K562 (cell line): ENCODE data around the gene RHBDD1. TPM values are rescaled to one million over a fixed set of nuclear protein-coding genes. Genes with fewer than 3 reads are reported as not detected.

Source experiments
- ATAC-seq: fragments of 200-7000 bp; cut with Tn5 transposase; 3 replicates; pipeline ENCODE4 v1.9.1; 2020; ENCODE audit warnings: moderate library complexity
- BruUV-seq: library from RNA; stranded (reverse); fragments of 400-500 nt; replicated peaks from 2 replicates; lab custom pipeline; 2021; lab: Mats Ljungman, UMichigan
- CTCF ChIA-PET: fragments of 300-600 bp; formaldehyde crosslinking; extraction: SDS; loops from one replicate; lab custom pipeline; 2021; ENCODE audit warnings: low intra/inter-chr PET ratio; lab: Yijun Ruan, JAX
- POLR2A ChIA-PET: fragments of 300-600, 350-650 bp; sonication (Branson Sonifier 250); formaldehyde crosslinking; extraction: SDS; loops from one replicate; lab custom pipeline; 2021; ENCODE audit warnings: antibody characterized with exemption, inconsistent platforms; lab: Yijun Ruan, JAX
- DNase-seq, 4 experiments: peaks; one replicate each; pipeline versions ENCODE4 v3.0.0 to v3.0.0-alpha.2; 2011 to 2018; ENCODE audit warnings: low spot score in 3 of 4, mixed read lengths in 3 of 4; ENCODE audit errors: extremely low read depth in 1 of 4
- FAIRE-seq: peaks from 2 replicates; lab custom pipeline; 2011; peaks lifted over from hg19 to GRCh38; lab: Jason Lieb, UNC
- H2AFZ ChIP-seq: 2 replicates; pipeline ENCODE4 v1.6.0; 2011; ENCODE audit warnings: low read depth, low read length, control low read depth, inconsistent platforms
- H3K27ac ChIP-seq: fragments of 200-600 bp; 3 replicates; pipeline ENCODE4 v1.8.0; 2011; ENCODE audit warnings: low read depth, mild to moderate bottlenecking, control low read depth, inconsistent platforms, low read length, moderate library complexity, mixed read lengths; ENCODE audit errors: extremely low read depth
- H3K27me3 ChIP-seq, 2 experiments: fragments of 300-600 bp in 1 of 2; 2 replicates in 1 of 2; 3 replicates in 1 of 2; pipeline versions ENCODE4 v1.6.0 to v1.8.0; 2011; ENCODE audit warnings: inconsistent platforms in 2 of 2, low read length in 2 of 2, mild to moderate bottlenecking in 1 of 2, mixed read lengths in 1 of 2, moderate library complexity in 1 of 2; ENCODE audit not compliant: control insufficient read depth in 2 of 2, insufficient read depth in 2 of 2
- H3K36me3 ChIP-seq: fragments of 300-600 bp; 3 replicates; pipeline ENCODE4 v1.8.0; 2011; ENCODE audit warnings: mild to moderate bottlenecking, low read length, inconsistent platforms; ENCODE audit not compliant: control insufficient read depth, insufficient read depth
- H3K4me1 ChIP-seq, 2 experiments: fragments of 200-600 bp in 1 of 2; replicated peaks in 1 of 2; 2 replicates in 1 of 2; 3 replicates in 1 of 2; pipeline versions ENCODE4 v1.5.1 to v1.8.0; 2011; ENCODE audit warnings: inconsistent platforms in 2 of 2, low read length in 2 of 2, mild to moderate bottlenecking in 1 of 2, mixed read lengths in 1 of 2, moderate library complexity in 1 of 2; ENCODE audit not compliant: control insufficient read depth in 2 of 2, insufficient read depth in 2 of 2
- H3K4me2 ChIP-seq: 2 replicates; pipeline ENCODE4 v1.6.1; 2011; ENCODE audit warnings: low read length, control low read depth, inconsistent platforms, mixed read lengths; ENCODE audit not compliant: insufficient read depth
- H3K4me3 ChIP-seq: fragments of 200-600 bp; sonication (generic), shearing (Covaris generic); 2 replicates; pipeline ENCODE4 v1.5.1; 2016; ENCODE audit warnings: control low read depth, inconsistent platforms
- H3K79me2 ChIP-seq: fragments of 200-600 bp; 3 replicates; pipeline ENCODE4 v1.8.0; 2011; ENCODE audit warnings: low read length, inconsistent platforms; ENCODE audit not compliant: control insufficient read depth, insufficient read depth
- H3K9ac ChIP-seq, 2 experiments: 2 replicates each; pipeline versions ENCODE4 v1.6.0 to v1.6.1; 2011; ENCODE audit warnings: low read depth in 2 of 2, low read length in 2 of 2, control low read depth in 1 of 2, inconsistent platforms in 1 of 2, mild to moderate bottlenecking in 1 of 2, mixed read lengths in 1 of 2; ENCODE audit not compliant: insufficient read depth in 1 of 2
- H3K9me1 ChIP-seq: one replicate; pipeline ENCODE4 v1.6.0; 2011; ENCODE audit warnings: inconsistent platforms, mild to moderate bottlenecking, low read length, moderate library complexity; ENCODE audit not compliant: control insufficient read depth, insufficient read depth
- H3K9me3 ChIP-seq: replicated peaks from 2 replicates; pipeline ENCODE4 v1.5.1; 2011; ENCODE audit warnings: low read depth, low read length, inconsistent platforms; ENCODE audit not compliant: control insufficient read depth, insufficient read depth
- H4K20me1 ChIP-seq: replicated peaks from 2 replicates; pipeline ENCODE4 v1.6.1; 2011; ENCODE audit warnings: low read length, inconsistent platforms, mixed read lengths; ENCODE audit not compliant: control insufficient read depth, insufficient read depth
- PRDM10 ChIP-seq: fragments of 450-650 bp; IDR thresholded peaks from 2 replicates; pipeline ENCODE4 v1.6.1; 2018; ENCODE audit not compliant: partially characterized antibody
- RNF219 ChIP-seq: fragments of 250-450 bp; sonication (Bioruptor Pico); IDR thresholded peaks from 2 replicates; pipeline ENCODE4 v1.5.0; 2022; ENCODE audit warnings: mild to moderate bottlenecking
- SMAD1 ChIP-seq: fragments of 150-350 bp; IDR thresholded peaks from 2 replicates; pipeline ENCODE4 v1.6.1; 2014; ENCODE audit warnings: low read length, low read depth; ENCODE audit not compliant: partially characterized antibody
- TARDBP ChIP-seq: fragments of 450-650 bp; IDR thresholded peaks from 2 replicates; pipeline ENCODE4 v1.6.1; 2016
- TEAD2 ChIP-seq: fragments of 450-650 bp; IDR thresholded peaks from 2 replicates; pipeline ENCODE4 v1.6.1; 2016; ENCODE audit warnings: missing genetic modification characterization, control low read depth, missing compliant biosample characterization
- WGBS: fragments of 100-300 bp; shearing (Covaris generic); methylation state at CpG from one replicate; pipeline ENCODE4 v1.1.6; 2016; ENCODE audit warnings: low coverage, mixed read lengths; ENCODE audit not compliant: insufficient coverage; ENCODE audit errors: missing lambda C conversion rate; 5-methylcytosine and 5-hydroxymethylcytosine counted together
- in situ Hi-C: fragments of 300-500 bp; cut with MboI; formaldehyde crosslinking; loops from 4 replicates; pipeline ENCODE4 v1.15.0; 2018; ENCODE audit warnings: inconsistent platforms, mixed read lengths
- intact Hi-C: fragments of 100-400 bp; cut with micrococcal nuclease; formaldehyde crosslinking; loops from 2 replicates; pipeline ENCODE4 v1.14.2; 2022
- polyA plus RNA-seq, 8 experiments: library from polyadenylated mRNA; depleted of rRNA in 4 of 8; stranded (reverse) in 5 of 8; unstranded in 3 of 8; fragments of >200 nt; fragmentation: Nextera tagmentation in 2 of 8; fragmentation: Illumina TruSeq in 1 of 8; extraction: Ambion mirVana in 2 of 8; extraction: Trizol in 1 of 8; gene quantifications; 2 replicates each; pipeline versions ENCODE4 v1.2.1 to v1.2.3, GENCODE V29; 2011 to 2014; ENCODE audit warnings: inconsistent platforms in 1 of 8, missing spikeins in 1 of 8
- total RNA-seq, 7 experiments: library from RNA; depleted of rRNA in 6 of 7; stranded (reverse); fragments of >200 nt in 6 of 7; fragmentation: Illumina TruSeq in 2 of 7; extraction: Trizol in 2 of 7; gene quantifications; 2 replicates each; pipeline versions ENCODE4 v1.2.1 to v1.2.3, GENCODE V29; 2011 to 2021; ENCODE audit warnings: low replicate concordance in 1 of 7

Gene RHBDD1
- total and polyA plus RNA-seq, 9 of the 15 experiments (the other 6 are each of a cell fraction or from before 2014, with no cell fraction given): 4.8 to 34.8 (median 15.6) TPM

GRCh38 chr2:226883296-226883795, 47.5 kb downstream of the RHBDD1 start:
- Histone ChIP-seq H3K9ac (no peak overlapping the region), H2AFZ (no peak overlapping the region)
- TF ChIP-seq TEAD2: no peak
- no peak for TF ChIP-seq SMAD1
- TF ChIP-seq, all 486 proteins: peak for 0
- WGBS: 92% methylated on average over 4 of the region's 4 CpGs
- H3K4me2 ChIP-seq: no peak overlapping the region
- POLR2A ChIA-PET: no interaction called here
- ATAC-seq (no peak), FAIRE-seq (no peak), DNase-seq (no peak)
- in situ Hi-C loops: no loop called here
- H3K27ac ChIP-seq: no peak overlapping the region
- CTCF ChIA-PET: no interaction called here
- intact Hi-C loops: no loop called here
- BruUV-seq: no TSS peak
- H3K9me3 ChIP-seq: no peaks in the 10 kb centered on the region
- H3K36me3 ChIP-seq: no peaks in the 10 kb centered on the region
- H3K79me2 ChIP-seq: no peaks in the 10 kb centered on the region
- no peak overlapping the region for H3K4me3 ChIP-seq
- no peaks in the 10 kb centered on the region for H4K20me1 ChIP-seq
- H3K27me3 ChIP-seq: no peaks in the 10 kb centered on the region
- no peaks in the 10 kb centered on the region for H3K9me1 ChIP-seq
- H3K4me1 ChIP-seq: no peaks in the 10 kb centered on the region; a peak in 1 of 5 replicates

GRCh38 chr2:226884166-226884565, 48.3 kb downstream of the RHBDD1 start:
- H3K4me2 ChIP-seq: no peak overlapping the region
- no TSS peak for BruUV-seq
- no peak overlapping the region for H2AFZ ChIP-seq
- no peaks in the 10 kb centered on the region for H3K79me2 ChIP-seq
- no peaks in the 10 kb centered on the region for H3K9me3 ChIP-seq
- DNase-seq (no peak), ATAC-seq (no peak), FAIRE-seq (no peak)
- H4K20me1 ChIP-seq: no peaks in the 10 kb centered on the region
- H3K36me3 ChIP-seq: no peaks in the 10 kb centered on the region
- POLR2A ChIA-PET: no interaction called here
- in situ Hi-C loops: no loop called here
- CTCF ChIA-PET: no interaction called here
- H3K9me1 ChIP-seq: no peaks in the 10 kb centered on the region
- H3K27ac ChIP-seq: no peak overlapping the region
- no peaks in the 10 kb centered on the region for H3K27me3 ChIP-seq
- intact Hi-C loops: no loop called here
- no peak overlapping the region for H3K4me3 ChIP-seq
- H3K4me1 ChIP-seq: no peaks in the 10 kb centered on the region; a peak in 1 of 5 replicates
- H3K9ac ChIP-seq: no peak overlapping the region
- TF ChIP-seq RNF219 (no peak), TARDBP (no peak), PRDM10 (no peak)
